HEK293 (cell line): ENCODE results near the gene GRM5.

Experiments used
- RBAK ChIP-seq: fragments of 450-650 bp; formaldehyde crosslinking; IDR thresholded peaks from 2 replicates; pipeline ENCODE4 v1.5.1; 2016; ENCODE audit warnings: missing biosample characterization, missing genetic modification characterization
- ZNF132 ChIP-seq: fragments of 450-650 bp; formaldehyde crosslinking; IDR thresholded peaks from 2 replicates; pipeline ENCODE4 v1.5.1; 2017; ENCODE audit warnings: missing biosample characterization, missing genetic modification characterization, borderline replicate concordance
- ZNF561 ChIP-seq: fragments of 450-650 bp; IDR thresholded peaks from 2 replicates; pipeline ENCODE4 v1.5.1; 2018; ENCODE audit warnings: missing biosample characterization, missing genetic modification characterization, borderline replicate concordance
- ZNF677 ChIP-seq: fragments of 450-650 bp; IDR thresholded peaks from 2 replicates; pipeline ENCODE4 v1.5.0; 2018; ENCODE audit warnings: missing biosample characterization, mild to moderate bottlenecking, missing genetic modification characterization, moderate library complexity
- ZNF830 ChIP-seq: fragments of 450-650 bp; IDR thresholded peaks from 2 replicates; pipeline ENCODE4 v1.5.0; 2018; ENCODE audit warnings: missing biosample characterization, missing genetic modification characterization, low read depth, mild to moderate bottlenecking, moderate library complexity
- TF ChIP-seq, protein P1 (sequence below): fragments of 450-650 bp; formaldehyde crosslinking; IDR thresholded peaks from 2 replicates; pipeline ENCODE4 v1.5.1; 2016; ENCODE audit warnings: missing biosample characterization, missing genetic modification characterization
- TF ChIP-seq, protein P2 (sequence below): fragments of 450-650 bp; formaldehyde crosslinking; IDR thresholded peaks from 2 replicates; pipeline ENCODE4 v1.5.1; 2016; ENCODE audit warnings: missing biosample characterization, missing genetic modification characterization
- TF ChIP-seq, protein P3 (sequence below): fragments of 450-650 bp; formaldehyde crosslinking; IDR thresholded peaks from 2 replicates; pipeline ENCODE4 v1.5.1; 2017; ENCODE audit warnings: missing biosample characterization, missing genetic modification characterization

GRCh38 chr11:88799771-88800500, 265.8 kb downstream of the GRM5 start:
- no peak for TF ChIP-seq RBAK (tag by site-specific recombination)
- TF ChIP-seq, protein P1, sequence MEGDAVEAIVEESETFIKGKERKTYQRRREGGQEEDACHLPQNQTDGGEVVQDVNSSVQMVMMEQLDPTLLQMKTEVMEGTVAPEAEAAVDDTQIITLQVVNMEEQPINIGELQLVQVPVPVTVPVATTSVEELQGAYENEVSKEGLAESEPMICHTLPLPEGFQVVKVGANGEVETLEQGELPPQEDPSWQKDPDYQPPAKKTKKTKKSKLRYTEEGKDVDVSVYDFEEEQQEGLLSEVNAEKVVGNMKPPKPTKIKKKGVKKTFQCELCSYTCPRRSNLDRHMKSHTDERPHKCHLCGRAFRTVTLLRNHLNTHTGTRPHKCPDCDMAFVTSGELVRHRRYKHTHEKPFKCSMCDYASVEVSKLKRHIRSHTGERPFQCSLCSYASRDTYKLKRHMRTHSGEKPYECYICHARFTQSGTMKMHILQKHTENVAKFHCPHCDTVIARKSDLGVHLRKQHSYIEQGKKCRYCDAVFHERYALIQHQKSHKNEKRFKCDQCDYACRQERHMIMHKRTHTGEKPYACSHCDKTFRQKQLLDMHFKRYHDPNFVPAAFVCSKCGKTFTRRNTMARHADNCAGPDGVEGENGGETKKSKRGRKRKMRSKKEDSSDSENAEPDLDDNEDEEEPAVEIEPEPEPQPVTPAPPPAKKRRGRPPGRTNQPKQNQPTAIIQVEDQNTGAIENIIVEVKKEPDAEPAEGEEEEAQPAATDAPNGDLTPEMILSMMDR (tag by site-specific recombination) = no peak
- TF ChIP-seq ZNF677 = no peak
- TF ChIP-seq ZNF132 (tag by site-specific recombination) = no peak
- TF ChIP-seq, protein P2, sequence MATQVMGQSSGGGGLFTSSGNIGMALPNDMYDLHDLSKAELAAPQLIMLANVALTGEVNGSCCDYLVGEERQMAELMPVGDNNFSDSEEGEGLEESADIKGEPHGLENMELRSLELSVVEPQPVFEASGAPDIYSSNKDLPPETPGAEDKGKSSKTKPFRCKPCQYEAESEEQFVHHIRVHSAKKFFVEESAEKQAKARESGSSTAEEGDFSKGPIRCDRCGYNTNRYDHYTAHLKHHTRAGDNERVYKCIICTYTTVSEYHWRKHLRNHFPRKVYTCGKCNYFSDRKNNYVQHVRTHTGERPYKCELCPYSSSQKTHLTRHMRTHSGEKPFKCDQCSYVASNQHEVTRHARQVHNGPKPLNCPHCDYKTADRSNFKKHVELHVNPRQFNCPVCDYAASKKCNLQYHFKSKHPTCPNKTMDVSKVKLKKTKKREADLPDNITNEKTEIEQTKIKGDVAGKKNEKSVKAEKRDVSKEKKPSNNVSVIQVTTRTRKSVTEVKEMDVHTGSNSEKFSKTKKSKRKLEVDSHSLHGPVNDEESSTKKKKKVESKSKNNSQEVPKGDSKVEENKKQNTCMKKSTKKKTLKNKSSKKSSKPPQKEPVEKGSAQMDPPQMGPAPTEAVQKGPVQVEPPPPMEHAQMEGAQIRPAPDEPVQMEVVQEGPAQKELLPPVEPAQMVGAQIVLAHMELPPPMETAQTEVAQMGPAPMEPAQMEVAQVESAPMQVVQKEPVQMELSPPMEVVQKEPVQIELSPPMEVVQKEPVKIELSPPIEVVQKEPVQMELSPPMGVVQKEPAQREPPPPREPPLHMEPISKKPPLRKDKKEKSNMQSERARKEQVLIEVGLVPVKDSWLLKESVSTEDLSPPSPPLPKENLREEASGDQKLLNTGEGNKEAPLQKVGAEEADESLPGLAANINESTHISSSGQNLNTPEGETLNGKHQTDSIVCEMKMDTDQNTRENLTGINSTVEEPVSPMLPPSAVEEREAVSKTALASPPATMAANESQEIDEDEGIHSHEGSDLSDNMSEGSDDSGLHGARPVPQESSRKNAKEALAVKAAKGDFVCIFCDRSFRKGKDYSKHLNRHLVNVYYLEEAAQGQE (tag by site-specific recombination) = no peak
- TF ChIP-seq ZNF561 (tag by site-specific recombination) = no peak
- TF ChIP-seq, protein P3, sequence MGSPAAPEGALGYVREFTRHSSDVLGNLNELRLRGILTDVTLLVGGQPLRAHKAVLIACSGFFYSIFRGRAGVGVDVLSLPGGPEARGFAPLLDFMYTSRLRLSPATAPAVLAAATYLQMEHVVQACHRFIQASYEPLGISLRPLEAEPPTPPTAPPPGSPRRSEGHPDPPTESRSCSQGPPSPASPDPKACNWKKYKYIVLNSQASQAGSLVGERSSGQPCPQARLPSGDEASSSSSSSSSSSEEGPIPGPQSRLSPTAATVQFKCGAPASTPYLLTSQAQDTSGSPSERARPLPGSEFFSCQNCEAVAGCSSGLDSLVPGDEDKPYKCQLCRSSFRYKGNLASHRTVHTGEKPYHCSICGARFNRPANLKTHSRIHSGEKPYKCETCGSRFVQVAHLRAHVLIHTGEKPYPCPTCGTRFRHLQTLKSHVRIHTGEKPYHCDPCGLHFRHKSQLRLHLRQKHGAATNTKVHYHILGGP (tag by site-specific recombination) = no peak
- TF ChIP-seq ZNF830 (tag by site-specific recombination) = no peak
